ENCODE results near the gene GPR31. TPM values are rescaled to one million over a fixed set of nuclear protein-coding genes. Genes with fewer than 3 reads are reported as not detected.

The GPR31 gene
- total and polyA plus RNA-seq, 2 donors (not counting 3 experiments of a cell fraction or from before 2014, with no cell fraction given), result not detected

DNA sequence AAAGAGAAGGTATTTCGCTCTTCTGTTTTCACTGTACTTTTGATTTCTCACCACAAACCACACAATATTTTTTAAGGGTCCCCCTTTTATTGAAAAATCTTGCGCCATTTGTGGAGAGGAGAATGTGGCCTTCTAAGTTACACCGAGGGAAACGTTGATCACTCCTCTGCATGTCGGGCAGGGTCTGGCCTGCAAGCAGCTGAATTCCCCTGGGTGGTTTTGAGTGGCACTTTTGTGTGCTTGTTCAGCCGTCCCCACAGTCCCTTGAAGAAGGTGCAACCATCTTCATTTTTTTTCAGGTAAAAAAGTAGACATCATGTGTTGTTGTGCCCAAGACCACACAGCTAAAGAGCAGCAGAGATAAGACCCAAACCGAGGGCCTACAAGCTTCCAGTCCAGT lies 6.1 kb downstream of the GPR31 start:
- BruUV-seq (replicated peaks), result no TSS peak
- Histone ChIP-seq H2AFZ (ENCODE audit: low read depth, low read length) (no peak overlapping the region), H3K9me3 (replicated peaks; ENCODE audit: control insufficient read depth, insufficient read depth, low read length) (no peaks in the 10 kb centered on the region), H3K4me3 (replicated peaks in 1 of 3; ENCODE audit: insufficient read depth in 1 of 3, low read depth in 1 of 3, low read length in 3 of 3) (no peak overlapping the region), H3K27ac (ENCODE audit: insufficient read depth, low read depth, low read length) (no peak overlapping the region), H3K9me1 (replicated peaks; ENCODE audit: control insufficient read depth, extremely low read depth, insufficient read depth, low read length) (no peaks in the 10 kb centered on the region), H3K9ac (replicated peaks; ENCODE audit: extremely low read depth, insufficient read depth, low read length) (no peak overlapping the region), H3K4me1 (ENCODE audit: control insufficient read depth, extremely low read depth, insufficient read depth, low read length) (peaks cover 4% of the 10 kb centered on the region), H3K36me3 (ENCODE audit: control insufficient read depth in 2 of 2, extremely low read depth in 1 of 2, insufficient read depth in 2 of 2, low read length in 2 of 2) (no peaks in the 10 kb centered on the region), H4K20me1 (replicated peaks; ENCODE audit: control insufficient read depth, extremely low read depth, insufficient read depth, low read length) (no peaks in the 10 kb centered on the region), H3K27me3 (ENCODE audit: control insufficient read depth in 2 of 2, insufficient read depth in 2 of 2, low read length in 2 of 2) (no peaks in the 10 kb centered on the region), H3K4me2 (ENCODE audit: insufficient read depth, low read length) (no peak overlapping the region), H3K79me2 (ENCODE audit: control insufficient read depth, insufficient read depth, low read length) (no peaks in the 10 kb centered on the region)
- intact Hi-C loops (cut with micrococcal nuclease) (no loop called here), dilution Hi-C loops (cut with MboI; ENCODE audit: extremely low pct_ligation_motif_present, low sequenced_read_pairs) (no loop called here)
- no peak for FAIRE-seq
- TF ChIP-seq, protein P1, sequence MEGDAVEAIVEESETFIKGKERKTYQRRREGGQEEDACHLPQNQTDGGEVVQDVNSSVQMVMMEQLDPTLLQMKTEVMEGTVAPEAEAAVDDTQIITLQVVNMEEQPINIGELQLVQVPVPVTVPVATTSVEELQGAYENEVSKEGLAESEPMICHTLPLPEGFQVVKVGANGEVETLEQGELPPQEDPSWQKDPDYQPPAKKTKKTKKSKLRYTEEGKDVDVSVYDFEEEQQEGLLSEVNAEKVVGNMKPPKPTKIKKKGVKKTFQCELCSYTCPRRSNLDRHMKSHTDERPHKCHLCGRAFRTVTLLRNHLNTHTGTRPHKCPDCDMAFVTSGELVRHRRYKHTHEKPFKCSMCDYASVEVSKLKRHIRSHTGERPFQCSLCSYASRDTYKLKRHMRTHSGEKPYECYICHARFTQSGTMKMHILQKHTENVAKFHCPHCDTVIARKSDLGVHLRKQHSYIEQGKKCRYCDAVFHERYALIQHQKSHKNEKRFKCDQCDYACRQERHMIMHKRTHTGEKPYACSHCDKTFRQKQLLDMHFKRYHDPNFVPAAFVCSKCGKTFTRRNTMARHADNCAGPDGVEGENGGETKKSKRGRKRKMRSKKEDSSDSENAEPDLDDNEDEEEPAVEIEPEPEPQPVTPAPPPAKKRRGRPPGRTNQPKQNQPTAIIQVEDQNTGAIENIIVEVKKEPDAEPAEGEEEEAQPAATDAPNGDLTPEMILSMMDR (IDR thresholded peaks at IDR 0.05; ENCODE audit: extremely low read depth in 1 of 2, insufficient read depth in 1 of 2, low read depth in 1 of 2, low read length in 2 of 2), result no peak
- TF ChIP-seq POLR2A (IDR thresholded peaks at IDR 0.05; ENCODE audit: low read depth, low read length) (no peak), JUN (IDR thresholded peaks at IDR 0.05; ENCODE audit: borderline replicate concordance, insufficient read depth, insufficient read length, low read depth) (no peak), EZH2 (IDR thresholded peaks at IDR 0.05; ENCODE audit: borderline replicate concordance, low read depth, low read length, severe bottlenecking) (no peak), FOS (IDR thresholded peaks at IDR 0.05; ENCODE audit: borderline replicate concordance, insufficient read depth, low read length) (no peak), GATA2 (IDR thresholded peaks at IDR 0.05; ENCODE audit: insufficient read depth, insufficient read length, low read depth, low read length) (no peak), POLR2AphosphoS5 (IDR thresholded peaks at IDR 0.05; ENCODE audit: insufficient read depth, low read depth, low read length) (no peak), MYC (IDR thresholded peaks at IDR 0.05; ENCODE audit: low read depth, low read length) (no peak)
- TF ChIP-seq, protein P2, sequence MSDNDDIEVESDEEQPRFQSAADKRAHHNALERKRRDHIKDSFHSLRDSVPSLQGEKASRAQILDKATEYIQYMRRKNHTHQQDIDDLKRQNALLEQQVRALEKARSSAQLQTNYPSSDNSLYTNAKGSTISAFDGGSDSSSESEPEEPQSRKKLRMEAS (IDR thresholded peaks at IDR 0.05; ENCODE audit: insufficient read depth, insufficient read length), result no peak
- POLR2A ChIA-PET, result no interaction called here
- CTCF ChIA-PET, result no interaction called here
- no peak for DNase-seq (ENCODE audit: low read depth, low spot score)
